SK-N-MC (cell line): ENCODE results near the gene LST1.
"Not testable (repeated sequence)": the region's sequence is repeated elsewhere in the genome, so short reads cannot be mapped to it uniquely, and the experiment has no call there.

Experiments used
- DNase-seq: peaks from one replicate; pipeline ENCODE4 v3.0.0-alpha.2; 2011; ENCODE audit warnings: low read depth, low spot score
- H3K27ac ChIP-seq: fragments of 200-600 bp; sonication (generic); 2 replicates; pipeline ENCODE4 v1.5.1; 2016; ENCODE audit warnings: mixed run types
- H3K36me3 ChIP-seq: fragments of 200-600 bp; sonication (generic); 2 replicates; pipeline ENCODE4 v1.6.1; 2017; ENCODE audit warnings: antibody characterized with exemption, low read length, mixed read lengths; ENCODE audit not compliant: insufficient read depth
- H3K4me3 ChIP-seq: fragments of 200-600 bp; sonication (generic); 2 replicates; pipeline ENCODE4 v1.5.1; 2016
- H3K9ac ChIP-seq: fragments of 200-600 bp; sonication (generic); 2 replicates; pipeline ENCODE4 v1.8.0; 2017; ENCODE audit warnings: mixed run types, mixed read lengths; ENCODE audit not compliant: insufficient read length
- H3K9me3 ChIP-seq: fragments of 200-600 bp; sonication (generic); 2 replicates; pipeline ENCODE4 v1.6.1; 2017; ENCODE audit warnings: low read depth, mild to moderate bottlenecking, antibody characterized with exemption, low read length, moderate library complexity, mixed read lengths
- EZH2 ChIP-seq: fragments of 200-600 bp; sonication (generic); IDR thresholded peaks from one replicate; pipeline ENCODE4 v1.6.1; 2017; ENCODE audit warnings: antibody characterized with exemption
- FOXP2 ChIP-seq: optimal IDR thresholded peaks from 2 replicates; pipeline ENCODE3; 2011; ENCODE audit warnings: mild to moderate bottlenecking, moderate library complexity; ENCODE audit not compliant: insufficient read depth; ENCODE audit errors: extremely low read length, control extremely low read depth
- POLR2AphosphoS5 ChIP-seq: IDR thresholded peaks from 2 replicates; pipeline ENCODE4 v1.6.1; 2012; ENCODE audit warnings: mild to moderate bottlenecking, low read depth, low read length, borderline replicate concordance

LST1 gene

DNA sequence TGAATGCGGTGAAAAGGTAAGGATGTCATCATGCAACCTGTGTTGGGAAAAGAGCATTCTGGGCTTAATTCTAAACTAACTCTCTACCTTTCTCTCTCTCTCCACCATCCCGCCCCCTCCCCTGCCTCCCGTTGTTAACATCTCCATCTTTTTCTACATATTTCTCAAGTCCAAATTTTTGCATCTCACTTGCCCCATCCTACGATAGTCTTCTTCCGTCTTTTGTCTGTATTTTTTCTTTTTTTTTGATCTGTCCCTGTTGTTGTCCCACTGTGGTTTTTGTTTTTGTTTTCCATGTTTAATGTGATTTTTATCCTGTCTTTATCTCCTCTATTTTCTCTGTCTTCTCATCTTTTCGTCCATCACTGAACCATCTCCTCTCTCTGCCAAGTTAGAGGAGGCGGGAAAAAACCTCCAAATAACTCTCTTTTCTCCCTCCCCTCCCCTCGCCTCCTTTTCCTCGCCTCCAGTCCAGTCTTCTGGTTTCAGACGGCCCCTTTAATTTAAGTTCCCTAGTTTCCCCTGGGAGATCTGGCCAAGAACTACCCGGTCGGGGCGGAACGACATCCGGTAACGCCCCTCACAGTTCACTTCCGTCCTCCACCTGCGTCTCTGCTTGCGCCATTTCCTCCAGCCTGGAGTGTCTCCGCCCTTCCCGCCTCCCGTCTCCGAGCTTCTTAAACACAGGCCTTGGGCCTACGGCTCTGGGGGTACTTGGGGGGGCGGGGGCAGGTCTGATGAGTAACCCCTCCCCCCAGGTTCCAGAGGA is 38.9 kb upstream of the LST1 start, which contains the start of gene NFKBIL1:
NFKBIL1 (plus strand) TSS at position 651 of the 769 bp plus-strand sequence; CDS start at position 738, 87 bp downstream.
- peak; percentile 96 for DNase-seq
- peak within 1 kb of the TSS; percentile 91 for H3K9ac ChIP-seq
- H3K36me3 ChIP-seq = peaks cover 19% of the 10 kb centered on the region; the same call in 1 of the 2 replicates
- no peaks in the 10 kb centered on the region for H3K9me3 ChIP-seq
- TF ChIP-seq POLR2AphosphoS5 (peak; percentile 74), FOXP2 (no peak)
- peak within 1 kb of the TSS; percentile 86 for H3K4me3 ChIP-seq
- H3K27ac ChIP-seq = peak within 1 kb of the TSS; percentile 92

DNA sequence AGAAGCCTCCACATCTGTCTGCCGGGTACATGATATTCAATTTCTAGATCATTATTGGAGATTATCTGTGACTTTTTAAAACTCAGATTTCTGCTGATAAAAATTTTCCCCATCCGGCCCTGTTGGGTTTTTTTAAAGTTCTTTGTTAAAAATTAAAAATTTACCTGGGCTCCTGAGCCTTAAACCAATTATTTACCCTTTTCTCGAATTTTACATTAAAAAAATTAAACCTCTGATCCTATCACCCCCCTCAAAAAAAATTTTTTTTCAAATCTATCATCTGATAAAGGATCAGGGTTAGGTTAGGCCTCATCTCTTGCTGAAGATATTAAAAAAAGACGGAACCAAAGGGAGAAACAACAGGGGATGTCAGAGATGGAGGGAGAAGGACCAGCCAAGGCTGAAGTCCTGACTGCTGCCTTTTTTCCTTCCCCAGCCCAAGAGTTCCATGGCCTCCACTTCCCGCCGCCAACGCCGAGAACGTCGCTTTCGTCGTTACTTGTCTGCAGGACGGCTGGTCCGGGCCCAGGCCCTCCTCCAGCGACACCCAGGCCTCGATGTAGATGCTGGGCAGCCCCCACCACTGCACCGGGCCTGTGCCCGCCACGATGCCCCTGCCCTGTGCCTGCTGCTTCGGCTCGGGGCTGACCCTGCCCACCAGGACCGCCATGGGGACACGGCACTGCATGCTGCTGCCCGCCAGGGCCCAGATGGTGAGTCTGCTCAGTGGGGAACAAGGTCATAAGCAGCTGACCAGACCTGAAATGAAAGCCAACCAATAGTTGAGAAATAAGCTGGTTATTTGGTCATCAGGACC is 38.1 kb upstream of the LST1 start:
- H3K36me3 ChIP-seq = peaks cover 19% of the 10 kb centered on the region; the same call in 1 of the 2 replicates
- peak overlapping the region; percentile 86 for H3K4me3 ChIP-seq
- no peaks in the 10 kb centered on the region for H3K9me3 ChIP-seq
- TF ChIP-seq EZH2 (no peak), POLR2AphosphoS5 (no peak), FOXP2 (no peak)
- peak overlapping the region; percentile 92 for H3K27ac ChIP-seq
- no peak for DNase-seq
- peak overlapping the region; percentile 91 for H3K9ac ChIP-seq

DNA sequence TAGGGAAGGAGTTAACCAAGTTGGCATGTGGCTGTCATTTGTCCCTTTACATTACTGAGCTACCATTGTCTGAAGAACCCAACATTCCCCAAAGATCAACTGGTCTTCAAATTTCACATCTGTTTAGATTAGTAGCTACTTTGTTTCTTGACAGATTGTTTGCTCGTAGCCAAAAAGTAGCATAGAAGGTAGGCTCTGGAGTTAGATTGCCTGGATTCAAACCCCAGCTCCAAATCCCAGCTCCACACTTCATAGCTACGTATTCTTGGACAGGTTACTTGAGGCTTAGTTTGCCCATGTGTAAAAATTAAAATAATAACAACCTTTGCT is 37.6 kb upstream of the LST1 start:
- Histone ChIP-seq H3K36me3 (peaks cover 23% of the 10 kb centered on the region; the same call in 1 of the 2 replicates), H3K9ac (peak overlapping the region; percentile 91), H3K9me3 (no peaks in the 10 kb centered on the region), H3K4me3 (peak overlapping the region; percentile 86), H3K27ac (peak overlapping the region; percentile 92)
- TF ChIP-seq POLR2AphosphoS5 (no peak), EZH2 (no peak), FOXP2 (no peak)
- no peak for DNase-seq

DNA sequence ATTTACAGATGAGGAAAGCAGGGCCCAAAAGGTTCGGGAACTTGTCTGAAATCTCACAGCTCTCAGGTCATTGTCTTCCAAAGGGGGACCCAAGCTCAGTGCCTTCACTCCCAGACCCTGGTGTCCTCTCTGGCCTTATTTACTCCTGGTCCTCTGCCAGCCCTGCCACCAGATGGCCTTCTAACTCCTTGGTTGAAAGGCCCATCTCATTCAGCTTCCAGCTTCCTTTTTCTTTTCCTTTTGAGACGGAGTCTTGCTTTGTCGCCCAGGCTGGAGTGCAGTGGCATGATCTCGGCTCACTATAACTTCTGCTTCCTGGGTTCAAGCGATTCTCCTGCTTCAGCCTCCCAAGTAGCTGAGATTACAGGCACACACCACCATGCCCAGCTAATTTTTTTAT is 34.7 kb upstream of the LST1 start:
- DNase-seq, H3K27ac ChIP-seq, H3K9me3 ChIP-seq, H3K9ac ChIP-seq, H3K4me3 ChIP-seq: not testable (repeated sequence)
- peaks cover 28% of the 10 kb centered on the region; the same call in 1 of the 2 replicates for H3K36me3 ChIP-seq

DNA sequence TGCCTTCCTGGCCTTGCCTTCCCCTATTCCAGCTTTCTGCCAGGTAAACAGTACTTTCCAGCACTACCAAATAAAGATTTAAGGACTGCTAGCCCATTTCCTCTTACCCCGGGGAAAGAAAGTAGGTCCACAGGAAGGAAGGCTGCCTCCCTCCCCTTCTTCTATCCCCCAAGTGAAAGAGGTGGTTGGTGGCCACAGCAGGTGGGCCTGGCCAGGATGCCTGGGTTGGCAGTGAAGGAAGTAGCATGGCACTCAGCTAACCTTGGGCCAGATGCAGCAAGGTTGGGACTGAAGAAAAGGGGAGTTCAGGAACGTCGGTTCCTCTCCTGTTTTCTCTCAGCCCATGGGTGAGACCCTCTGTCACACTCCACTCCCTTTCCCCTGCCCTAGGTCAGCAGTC is 29.8 kb upstream of the LST1 start:
- Histone ChIP-seq H3K36me3 (peaks cover 18% of the 10 kb centered on the region; the same call in 1 of the 2 replicates), H3K9ac (no peak overlapping the region), H3K4me3 (no peak overlapping the region), H3K27ac (no peak overlapping the region), H3K9me3 (no peaks in the 10 kb centered on the region)
- DNase-seq = no peak
- TF ChIP-seq EZH2 (no peak), POLR2AphosphoS5 (no peak), FOXP2 (no peak)

DNA sequence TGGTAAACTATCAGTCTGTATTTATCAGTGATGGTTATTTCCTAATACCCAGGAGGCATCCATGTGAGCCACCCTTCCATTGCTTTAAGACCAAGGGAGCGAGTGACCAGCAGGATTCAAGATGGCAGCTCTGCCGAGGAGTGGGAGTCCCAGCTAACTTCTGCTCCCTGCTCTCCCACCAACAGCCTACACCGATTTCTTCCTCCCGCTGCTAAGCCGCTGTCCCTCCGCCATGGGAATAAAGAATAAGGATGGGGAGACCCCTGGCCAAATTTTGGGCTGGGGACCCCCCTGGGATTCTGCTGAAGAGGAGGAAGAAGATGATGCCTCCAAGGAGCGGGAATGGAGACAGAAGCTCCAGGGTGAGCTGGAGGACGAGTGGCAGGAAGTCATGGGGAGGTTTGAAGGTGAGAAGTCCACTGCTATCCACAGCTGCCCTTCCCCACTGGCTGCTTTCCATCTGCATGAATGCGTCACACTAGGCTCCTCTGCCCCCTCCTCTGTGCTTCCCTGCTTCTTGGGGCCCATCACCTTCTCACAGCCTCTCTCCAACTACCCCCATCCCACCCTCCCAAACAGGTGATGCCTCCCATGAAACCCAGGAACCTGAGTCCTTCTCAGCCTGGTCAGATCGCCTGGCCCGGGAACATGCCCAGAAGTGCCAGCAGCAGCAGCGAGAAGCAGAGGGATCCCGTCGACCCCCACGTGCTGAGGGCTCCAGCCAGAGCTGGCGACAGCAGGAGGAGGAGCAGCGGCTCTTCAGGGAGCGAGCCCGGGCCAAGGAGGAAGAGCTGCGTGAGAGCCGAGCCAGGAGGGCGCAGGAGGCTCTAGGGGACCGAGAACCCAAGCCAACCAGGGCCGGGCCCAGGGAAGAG is 28.4 kb upstream of the LST1 start:
- no peaks in the 10 kb centered on the region for H3K9me3 ChIP-seq
- no peak overlapping the region for H3K4me3 ChIP-seq
- peaks cover 18% of the 10 kb centered on the region; the same call in 1 of the 2 replicates for H3K36me3 ChIP-seq
- no peak for DNase-seq
- H3K27ac ChIP-seq = no peak overlapping the region
- no peak overlapping the region for H3K9ac ChIP-seq
- TF ChIP-seq FOXP2 (no peak), EZH2 (no peak), POLR2AphosphoS5 (no peak)

DNA sequence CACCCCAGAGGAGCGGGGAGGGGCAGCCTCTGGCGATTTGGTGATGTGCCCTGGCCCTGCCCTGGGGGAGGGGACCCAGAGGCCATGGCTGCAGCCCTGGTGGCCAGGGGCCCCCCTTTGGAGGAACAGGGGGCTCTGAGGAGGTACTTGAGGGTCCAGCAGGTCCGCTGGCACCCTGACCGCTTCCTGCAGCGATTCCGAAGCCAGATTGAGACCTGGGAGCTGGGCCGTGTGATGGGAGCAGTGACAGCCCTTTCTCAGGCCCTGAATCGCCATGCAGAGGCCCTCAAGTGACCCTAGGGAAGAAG is 27.8 kb upstream of the LST1 start:
- H3K36me3 ChIP-seq = peaks cover 17% of the 10 kb centered on the region; the same call in 1 of the 2 replicates
- no peak for DNase-seq
- H3K27ac ChIP-seq = no peak overlapping the region
- TF ChIP-seq EZH2 = no peak
- no peaks in the 10 kb centered on the region for H3K9me3 ChIP-seq
- no peak overlapping the region for H3K9ac ChIP-seq
- no peak overlapping the region for H3K4me3 ChIP-seq
